Epithelial cell of proximal tubule (primary cell): Measurements from ENCODE around the gene SHLD1. TPM values are rescaled to one million over a fixed set of nuclear protein-coding genes. Genes with fewer than 3 reads are reported as not detected.

Experiments
- DNase-seq: peaks from one replicate; pipeline ENCODE4 v3.0.0-alpha.2; 2011; ENCODE audit warnings: low read depth
- H3K4me3 ChIP-seq: 2 replicates; pipeline ENCODE4 v1.5.1; 2011; ENCODE audit warnings: low read depth, mild to moderate bottlenecking, low read length
- CTCF ChIP-seq: conservative IDR thresholded peaks from 2 replicates; pipeline ENCODE4 v1.5.1; 2012; ENCODE audit warnings: low read depth, mild to moderate bottlenecking, low read length
- total RNA-seq: library from RNA; depleted of rRNA; stranded (reverse); fragments of >200 nt; gene quantifications from 2 replicates; pipeline ENCODE4 v1.2.3, GENCODE V29; 2015

Gene SHLD1
- total RNA-seq, 1 donor from 2014 or later, result 1.3 TPM

DNA sequence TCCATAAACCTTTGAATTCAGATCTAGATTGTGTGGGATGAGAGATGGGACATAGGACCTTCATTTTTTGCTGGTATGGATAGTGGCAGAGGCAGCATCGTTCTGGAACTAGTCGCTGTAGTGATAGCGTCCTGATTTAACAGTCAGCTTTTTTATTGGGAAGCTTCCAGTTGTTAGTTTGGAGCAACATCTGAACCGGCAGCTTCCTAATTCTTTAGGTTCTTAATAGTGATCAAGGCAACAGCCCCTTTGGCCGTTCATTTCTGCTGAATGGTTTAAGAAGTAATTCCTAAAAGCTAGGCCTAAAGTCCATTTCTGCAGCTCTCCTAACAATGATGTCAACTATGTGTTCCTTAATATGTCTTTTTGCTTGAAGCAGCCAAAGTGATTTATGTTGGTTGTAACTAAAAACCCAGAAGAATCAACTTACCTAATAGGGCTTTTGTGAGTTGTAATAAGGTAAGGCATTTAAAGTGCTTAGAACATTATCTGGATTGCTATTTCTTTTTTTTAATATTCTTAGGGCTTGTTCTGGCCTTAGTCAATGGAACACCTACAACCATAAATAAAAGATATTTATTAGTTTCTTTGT lies 90.3 kb downstream of the SHLD1 start:
- H3K4me3 ChIP-seq, result no peak overlapping the region
- no peak for TF ChIP-seq CTCF
- no peak for DNase-seq

DNA sequence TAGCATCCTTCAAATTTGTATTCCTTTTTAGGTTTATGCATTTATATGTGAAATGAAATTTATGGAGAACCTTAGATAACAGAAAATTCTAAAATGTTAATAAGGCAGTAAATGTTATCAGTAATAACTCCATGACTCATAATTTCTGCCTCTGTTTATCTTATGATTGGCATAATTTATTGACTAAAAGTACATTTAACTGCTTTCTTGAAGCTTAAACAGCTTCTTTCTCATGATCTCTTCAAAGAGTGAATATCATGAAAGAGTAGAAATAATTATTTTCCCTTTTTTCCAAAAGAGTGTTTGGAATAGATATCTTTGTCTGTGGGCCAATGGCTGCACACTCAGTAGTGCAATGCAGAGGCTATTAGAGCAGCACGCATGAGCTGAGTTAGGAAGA lies 91.3 kb downstream of the SHLD1 start:
- H3K4me3 ChIP-seq, result no peak overlapping the region
- TF ChIP-seq CTCF, result no peak
- no peak for DNase-seq

GRCh38 chr20:5842465-5842864 lies 92.3 kb downstream of the SHLD1 start:
- no peak for DNase-seq
- no peak overlapping the region for H3K4me3 ChIP-seq
- no peak for TF ChIP-seq CTCF

- TF ChIP-seq CTCF, result no peak
- no peak for DNase-seq
- no peak overlapping the region for H3K4me3 ChIP-seq
Measured at GRCh38 chr20:5843054-5843592, 92.9 kb downstream of the SHLD1 start.

DNA sequence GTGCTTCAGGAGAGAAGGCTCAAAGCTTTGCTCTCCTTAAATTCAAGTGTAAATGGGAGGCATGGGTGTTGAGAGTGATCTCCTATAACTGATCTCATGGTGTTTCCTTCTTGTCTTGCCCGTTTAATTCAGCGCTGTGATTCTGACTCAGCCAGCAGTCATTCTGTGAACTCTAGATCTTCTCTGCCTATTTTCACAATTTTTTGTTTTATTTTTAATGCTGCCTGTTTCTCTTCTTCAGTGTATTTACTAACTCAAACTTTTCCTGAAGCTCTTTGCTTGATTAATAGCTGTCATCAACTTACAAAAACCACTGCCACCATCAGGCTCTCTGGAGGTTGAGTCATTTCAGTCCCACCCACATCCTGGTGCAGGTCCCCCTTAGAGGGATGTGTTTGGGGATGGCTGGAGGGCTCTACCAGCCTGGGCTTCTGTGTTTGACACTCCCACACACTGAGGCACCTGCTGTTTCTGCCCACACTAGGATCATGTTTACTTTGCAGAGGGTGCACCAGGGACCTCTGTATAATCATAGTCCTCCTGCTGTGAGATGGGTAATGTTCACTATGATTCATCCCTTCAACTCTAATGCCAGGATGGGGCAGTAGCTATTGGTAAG lies 94.0 kb downstream of the SHLD1 start:
- no peak for TF ChIP-seq CTCF
- H3K4me3 ChIP-seq, result no peak overlapping the region
- DNase-seq, result no peak

GRCh38 chr20:5845681-5846615 lies 95.7 kb downstream of the SHLD1 start:
- no peak for TF ChIP-seq CTCF
- H3K4me3 ChIP-seq, result no peak overlapping the region
- no peak for DNase-seq
